A673 (cell line): ENCODE measurements around the gene DAD1. TPM values are rescaled to one million over a fixed set of nuclear protein-coding genes. Genes with fewer than 3 reads are reported as not detected.

Experiments used
- BruUV-seq: library from RNA; stranded (reverse); fragments of 400-500 nt; replicated peaks from 2 replicates; lab custom pipeline; 2021; lab: Mats Ljungman, UMichigan
- CTCF ChIA-PET: fragments of 300-600 bp; sonication (Branson Sonifier 250); formaldehyde crosslinking; loops from one replicate; lab custom pipeline; 2022; ENCODE audit warnings: antibody characterized with exemption; lab: Charles Lee
- POLR2A ChIA-PET: fragments of 300-600 bp; sonication (Branson Sonifier 250); formaldehyde crosslinking; loops from one replicate; lab custom pipeline; 2022; ENCODE audit warnings: antibody characterized with exemption; ENCODE audit not compliant: low non-redundant PET; lab: Charles Lee
- DNase-seq: peaks from one replicate; pipeline ENCODE4 v3.0.0-alpha.2; 2015; ENCODE audit warnings: low spot score
- H3K27ac ChIP-seq: fragments of 200-600 bp; sonication (generic); 2 replicates; pipeline ENCODE4 v1.5.1; 2016; ENCODE audit warnings: mixed run types, low read depth, mild to moderate bottlenecking, mixed read lengths, antibody characterized with exemption, low read length; ENCODE audit not compliant: poor library complexity, severe bottlenecking
- H3K27me3 ChIP-seq: fragments of 200-600 bp; sonication (generic); replicated peaks from 2 replicates; pipeline ENCODE4 v1.6.1; 2017; ENCODE audit warnings: mixed run types, low read depth, mild to moderate bottlenecking, mixed read lengths, antibody characterized with exemption, low read length; ENCODE audit not compliant: insufficient read depth, poor library complexity
- H3K36me3 ChIP-seq: fragments of 200-600 bp; sonication (generic); 2 replicates; pipeline ENCODE4 v1.6.1; 2016; ENCODE audit warnings: mixed run types, mild to moderate bottlenecking, mixed read lengths, antibody characterized with exemption, low read length; ENCODE audit not compliant: insufficient read depth, poor library complexity, severe bottlenecking
- H3K4me1 ChIP-seq: fragments of 200-600 bp; sonication (generic); 2 replicates; pipeline ENCODE4 v1.6.1; 2017; ENCODE audit warnings: mixed run types, mild to moderate bottlenecking, mixed read lengths, antibody characterized with exemption, low read length; ENCODE audit not compliant: insufficient read depth, poor library complexity, severe bottlenecking
- H3K4me3 ChIP-seq: fragments of 200-600 bp; sonication (generic); 2 replicates; pipeline ENCODE4 v1.5.1; 2016; ENCODE audit warnings: low read depth, mixed run types, mild to moderate bottlenecking, mixed read lengths, low read length; ENCODE audit not compliant: poor library complexity, severe bottlenecking
- H3K9me3 ChIP-seq: fragments of 200-600 bp; sonication (generic); 2 replicates; pipeline ENCODE4 v1.6.1; 2016; ENCODE audit warnings: mixed run types, low read depth, mild to moderate bottlenecking, mixed read lengths, antibody characterized with exemption, low read length; ENCODE audit not compliant: poor library complexity, severe bottlenecking
- CTCF ChIP-seq: fragments of 300-800, 200-600 bp; sonication (generic); conservative IDR thresholded peaks from 2 replicates; pipeline ENCODE4 v1.5.1; 2017; ENCODE audit warnings: low read depth, mild to moderate bottlenecking, antibody characterized with exemption, low read length, moderate library complexity, mixed read lengths
- EZH2 ChIP-seq: fragments of 200-600 bp; sonication (generic); IDR thresholded peaks from 2 replicates; pipeline ENCODE4 v1.6.1; 2017; ENCODE audit warnings: borderline replicate concordance, low read depth, mild to moderate bottlenecking, mixed read lengths, antibody characterized with exemption, low read length; ENCODE audit not compliant: poor library complexity, severe bottlenecking
- intact Hi-C: fragments of 100-400 bp; cut with micrococcal nuclease; formaldehyde crosslinking; loops from one replicate; pipeline ENCODE4 v1.10.0; 2022; ENCODE audit not compliant: unreplicated experiment
- total RNA-seq: library from RNA; stranded (reverse); gene quantifications from 2 replicates; pipeline ENCODE4 v1.2.3, GENCODE V29; 2021

DAD1 gene
- total RNA-seq, 1 experiment from 2014 or later, result 261 TPM

- Histone ChIP-seq H3K9me3 (no peaks in the 10 kb centered on the region), H3K27me3 (no peaks in the 10 kb centered on the region), H3K4me1 (peaks cover 60% of the 10 kb centered on the region), H3K4me3 (no peak overlapping the region), H3K27ac (peak overlapping the region; percentile 83), H3K36me3 (no peaks in the 10 kb centered on the region)
- ChIA-PET CTCF (interaction anchor here (1.1 kb wide), 1 partner anchor 34 kb away, joined by 4 read pairs; no protein-coding TSS in a partner anchor), POLR2A (no interaction called here)
- TF ChIP-seq EZH2 (no peak), CTCF (no peak)
- DNase-seq, result no peak
- intact Hi-C loops, result no loop called here
- BruUV-seq, result no TSS peak
These were observed 66.5 kb downstream of the DAD1 start for GRCh38 chr14:22522466-22522957.

- peaks cover 69% of the 10 kb centered on the region for H3K4me1 ChIP-seq
- no peak for TF ChIP-seq EZH2
- no peak for TF ChIP-seq CTCF
- H3K4me3 ChIP-seq, result no peak overlapping the region
- no peaks in the 10 kb centered on the region for H3K27me3 ChIP-seq
- H3K9me3 ChIP-seq, result no peaks in the 10 kb centered on the region
- BruUV-seq, result no TSS peak
- intact Hi-C loops, result no loop called here
- no peaks in the 10 kb centered on the region for H3K36me3 ChIP-seq
- DNase-seq, result no peak
- peak overlapping the region; percentile 83 for H3K27ac ChIP-seq
- ChIA-PET CTCF (interaction anchor here (1.1 kb wide), 1 partner anchor 35 kb away, joined by 4 read pairs; no protein-coding TSS in a partner anchor), POLR2A (no interaction called here)
These were observed 67.4 kb downstream of the DAD1 start for GRCh38 chr14:22521449-22522239.

GRCh38 chr14:22520796-22521195 is 68.2 kb downstream of the DAD1 start:
- ChIA-PET CTCF (no interaction called here), POLR2A (no interaction called here)
- no peak overlapping the region for H3K4me3 ChIP-seq
- H3K4me1 ChIP-seq, result peaks cover 77% of the 10 kb centered on the region
- H3K27me3 ChIP-seq, result no peaks in the 10 kb centered on the region
- TF ChIP-seq CTCF (no peak), EZH2 (no peak)
- intact Hi-C loops, result no loop called here
- peak overlapping the region; percentile 83 for H3K27ac ChIP-seq
- BruUV-seq, result no TSS peak
- no peak for DNase-seq
- no peaks in the 10 kb centered on the region for H3K36me3 ChIP-seq
- no peaks in the 10 kb centered on the region for H3K9me3 ChIP-seq
